Cortex of kidney (tissue), 1 donor: Measurements from ENCODE around the gene NPPB.

Source experiments
- DNase-seq: peaks from one replicate; lab custom pipeline; 2025; lab: John Stamatoyannopoulos, UW

NPPB gene

GRCh38 chr1:11857164-11857851 is 1.4 kb downstream of the NPPB start:
- DNase-seq: no peak

GRCh38 chr1:11856698-11857097 is 2.0 kb downstream of the NPPB start:
- no peak for DNase-seq

GRCh38 chr1:11855430-11855829 is 3.3 kb downstream of the NPPB start:
- no peak for DNase-seq

GRCh38 chr1:11854519-11854918 is 4.2 kb downstream of the NPPB start:
- no peak for DNase-seq

- no peak for DNase-seq
Measured at GRCh38 chr1:11851180-11851579, 7.6 kb downstream of the NPPB start.

GRCh38 chr1:11850156-11850555 is 8.6 kb downstream of the NPPB start:
- no peak for DNase-seq

- DNase-seq: no peak
Measured at GRCh38 chr1:11848373-11848700, 10.4 kb downstream of the NPPB start.

GRCh38 chr1:11847667-11848372 is 10.9 kb downstream of the NPPB start, which contains the start of gene NPPA:
Gene NPPA (minus strand): TSS chr1:11847783. CDS start chr1:11847684, 99 bp downstream.
- DNase-seq: no peak

GRCh38 chr1:11845641-11846335 is 13.0 kb downstream of the NPPB start:
- no peak for DNase-seq

GRCh38 chr1:11842154-11843041 is 16.3 kb downstream of the NPPB start:
- DNase-seq: no peak

- DNase-seq: no peak
Measured at GRCh38 chr1:11841245-11842153, 17.2 kb downstream of the NPPB start.

- no peak for DNase-seq
Measured at GRCh38 chr1:11839727-11840705, 18.7 kb downstream of the NPPB start.

- no peak for DNase-seq
Measured at GRCh38 chr1:11838349-11839272, 20.1 kb downstream of the NPPB start.

GRCh38 chr1:11837767-11838348 is 20.9 kb downstream of the NPPB start:
- no peak for DNase-seq

- no peak for DNase-seq
Measured at GRCh38 chr1:11836955-11837766, 21.6 kb downstream of the NPPB start.

- DNase-seq: no peak
Measured at GRCh38 chr1:11835441-11836225, 23.1 kb downstream of the NPPB start.

GRCh38 chr1:11833900-11834299 is 24.8 kb downstream of the NPPB start:
- no peak for DNase-seq
